SK-N-SH treated with all-trans-retinoic acid at 6 μM for 48 hours (cell line): Measurements from ENCODE around the gene CDK5RAP3.

Source experiments
- ISL1 ChIP-seq: fragments of 250-450 bp; sonication (Bioruptor Pico); IDR thresholded peaks from 2 replicates; pipeline ENCODE4 v2.1.2; 2022; ENCODE audit warnings: mild to moderate bottlenecking, moderate library complexity
- ZNF70 ChIP-seq: fragments of 450-650 bp; formaldehyde crosslinking; IDR thresholded peaks from 2 replicates; pipeline ENCODE4 v1.5.0; 2020; ENCODE audit warnings: mild to moderate bottlenecking, moderate library complexity

DNA sequence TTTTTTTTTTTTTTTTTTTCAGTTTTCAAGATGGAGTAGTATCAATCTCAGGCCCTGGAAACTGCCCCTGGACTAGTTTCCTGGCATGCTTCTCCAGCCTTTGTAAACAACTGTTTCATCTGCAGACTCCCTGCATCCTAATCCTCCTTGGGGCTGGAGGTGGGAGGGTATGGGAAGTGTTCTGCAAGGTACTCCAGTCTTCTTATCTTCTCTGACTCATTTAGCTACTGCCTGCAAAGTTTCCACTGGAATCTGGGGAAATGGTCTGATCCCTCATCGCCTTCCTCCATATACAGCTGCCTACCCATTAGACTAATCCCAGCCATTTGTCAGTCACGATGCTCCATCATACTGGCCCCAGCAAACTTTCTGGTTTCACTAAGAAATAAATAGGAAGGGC lies 45.2 kb downstream of the CDK5RAP3 start:
- TF ChIP-seq ISL1 (CRISPR knock-in tag), result no peak
- TF ChIP-seq ZNF70 (CRISPR knock-in tag), result no peak
